CD4-positive, alpha-beta T cell (primary cell): Measurements from ENCODE around the gene DNMT3A. TPM values are rescaled to one million over a fixed set of nuclear protein-coding genes. Genes with fewer than 3 reads are reported as not detected.

Source experiments
- ATAC-seq: fragments of 200-7000 bp; cut with Tn5 transposase; one replicate; pipeline ENCODE4 v1.10.0; 2022; ENCODE audit warnings: mild to moderate bottlenecking; ENCODE audit not compliant: poor library complexity
- CTCF ChIA-PET: fragments of 350-600 bp; sonication (Branson Sonifier 250); formaldehyde crosslinking; loops from one replicate; lab custom pipeline; 2021; ENCODE audit warnings: antibody characterized with exemption, inconsistent platforms; lab: Charles Lee
- POLR2A ChIA-PET: fragments of 350-600 bp; sonication (Branson Sonifier 250); formaldehyde crosslinking; loops from one replicate; lab custom pipeline; 2021; ENCODE audit warnings: antibody characterized with exemption, inconsistent platforms; lab: Charles Lee
- DNase-seq, 14 experiments: peaks; one replicate each; pipeline ENCODE4 v3.0.0-alpha.2; 2013 to 2020; ENCODE audit warnings: mixed read lengths in 2 of 14
- H3K27ac ChIP-seq, 2 donors: one replicate each; pipeline versions ENCODE4 v1.5.1 to v1.7.0; 2013; ENCODE audit warnings: low read length in 2 of 2, low read depth in 1 of 2, mild to moderate bottlenecking in 1 of 2
- H3K27me3 ChIP-seq, 2 experiments: 1 replicate in 1 of 2; 2 replicates in 1 of 2; pipeline versions ENCODE4 v1.6.1 to v1.7.0; 2013; ENCODE audit warnings: low read length in 2 of 2, control low read depth in 1 of 2, mild to moderate bottlenecking in 1 of 2, moderate library complexity in 1 of 2; ENCODE audit not compliant: insufficient read depth in 2 of 2, control insufficient read depth in 1 of 2
- H3K36me3 ChIP-seq: one replicate; pipeline ENCODE4 v1.6.1; 2013; ENCODE audit warnings: low read length, control low read depth; ENCODE audit not compliant: insufficient read depth
- H3K4me1 ChIP-seq: one replicate; pipeline ENCODE4 v1.6.1; 2013; ENCODE audit warnings: low read length, control low read depth; ENCODE audit not compliant: insufficient read depth
- H3K4me3 ChIP-seq: one replicate; pipeline ENCODE4 v1.5.1; 2013; ENCODE audit warnings: mild to moderate bottlenecking, low read length, moderate library complexity
- H3K9me3 ChIP-seq, 2 experiments: 1 replicate in 1 of 2; 2 replicates in 1 of 2; pipeline versions ENCODE4 v1.6.1 to v1.7.0; 2013; ENCODE audit warnings: low read length in 2 of 2, mild to moderate bottlenecking in 2 of 2, control low read depth in 1 of 2, moderate library complexity in 1 of 2; ENCODE audit not compliant: control insufficient read depth in 1 of 2, insufficient read depth in 1 of 2
- H3K27ac Mint-ChIP-seq: one replicate; pipeline ENCODE4 v1.8.0; 2020; ENCODE audit warnings: mixed read lengths
- H3K27me3 Mint-ChIP-seq: one replicate; pipeline ENCODE4 v1.8.0; 2021; ENCODE audit warnings: mixed read lengths
- H3K36me3 Mint-ChIP-seq: one replicate; pipeline ENCODE4 v1.8.0; 2021; ENCODE audit warnings: low read depth, mixed read lengths
- H3K4me1 Mint-ChIP-seq: one replicate; pipeline ENCODE4 v1.8.0; 2021; ENCODE audit warnings: low read depth, mixed read lengths
- H3K4me3 Mint-ChIP-seq: one replicate; pipeline ENCODE4 v1.8.0; 2020; ENCODE audit warnings: mild to moderate bottlenecking, mixed read lengths
- H3K9me3 Mint-ChIP-seq: one replicate; pipeline ENCODE4 v1.8.0; 2020; ENCODE audit warnings: mixed read lengths
- intact Hi-C, 2 experiments: fragments of 100-400 bp; cut with DNase I in 1 of 2; cut with micrococcal nuclease in 1 of 2; formaldehyde crosslinking; loops; one replicate each; pipeline versions ENCODE4 v1.15.1 to v1.9.0; 2023 to 2025; cut with DNase I, micrococcal nuclease
- total RNA-seq, 174 experiments: library from RNA in 2 of 174; stranded (reverse) in 2 of 174; gene quantifications; one replicate each; pipeline ENCODE4 v1.2.3 and lab custom pipeline; 2021 to 2026
- TF ChIP-seq, protein P1 (sequence below): fragments of 200-600 bp; IDR thresholded peaks from one replicate; pipeline ENCODE4 v1.8.0; 2022; ENCODE audit warnings: antibody characterized with exemption, mild to moderate bottlenecking

Gene DNMT3A
- total RNA-seq, 2 experiments from 2014 or later, result 57.1 to 62.1 TPM

DNA sequence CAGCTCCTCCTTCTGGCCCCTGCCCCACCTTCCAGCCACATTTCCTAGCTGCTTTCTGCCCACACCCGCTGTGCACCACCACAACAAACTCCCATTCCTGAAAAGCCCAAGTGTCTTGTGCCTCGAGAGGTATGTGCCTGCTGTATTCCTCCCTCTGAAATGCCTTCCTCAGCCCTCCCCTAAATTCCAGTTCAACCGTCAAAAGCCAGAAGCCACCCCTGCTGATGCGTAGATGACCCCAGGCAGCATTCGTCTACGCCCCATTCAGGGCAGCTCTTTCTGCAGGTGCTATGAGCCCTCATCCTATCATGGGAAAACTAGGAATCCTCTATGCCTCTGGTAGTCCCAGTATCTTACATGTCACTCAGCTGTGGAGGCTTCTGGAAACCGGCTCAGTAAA lies 71.7 kb downstream of the DNMT3A start:
- peaks cover 83% of the 10 kb centered on the region for H3K4me1 ChIP-seq
- intact Hi-C loops, result loop anchor here (5.0 to 10.0 kb wide), 3 partner anchors 53 to 478 kb away; partner anchors contain the start of genes CENPO (in 1 of the 2) and PTRHD1 (in 1 of the 2)
- POLR2A ChIA-PET, result interaction anchor here (1.2 to 1.9 kb wide), 2 partner anchors 18 to 25 kb away, joined by 4 to 6 read pairs; no protein-coding TSS in a partner anchor
- Mint-ChIP-seq H3K36me3 (peaks cover 76% of the 10 kb centered on the region), H3K4me3 (no peak overlapping the region), H3K27ac (peak overlapping the region; percentile 44), H3K27me3 (no peaks in the 10 kb centered on the region), H3K4me1 (peaks cover 53% of the 10 kb centered on the region), H3K9me3 (no peaks in the 10 kb centered on the region)
- CTCF ChIA-PET, result no interaction called here
- DNase-seq (no peak), ATAC-seq (no peak)
- H3K9me3 ChIP-seq, result no peaks in the 10 kb centered on the region
- H3K27me3 ChIP-seq, result no peaks in the 10 kb centered on the region
- TF ChIP-seq, protein P1, sequence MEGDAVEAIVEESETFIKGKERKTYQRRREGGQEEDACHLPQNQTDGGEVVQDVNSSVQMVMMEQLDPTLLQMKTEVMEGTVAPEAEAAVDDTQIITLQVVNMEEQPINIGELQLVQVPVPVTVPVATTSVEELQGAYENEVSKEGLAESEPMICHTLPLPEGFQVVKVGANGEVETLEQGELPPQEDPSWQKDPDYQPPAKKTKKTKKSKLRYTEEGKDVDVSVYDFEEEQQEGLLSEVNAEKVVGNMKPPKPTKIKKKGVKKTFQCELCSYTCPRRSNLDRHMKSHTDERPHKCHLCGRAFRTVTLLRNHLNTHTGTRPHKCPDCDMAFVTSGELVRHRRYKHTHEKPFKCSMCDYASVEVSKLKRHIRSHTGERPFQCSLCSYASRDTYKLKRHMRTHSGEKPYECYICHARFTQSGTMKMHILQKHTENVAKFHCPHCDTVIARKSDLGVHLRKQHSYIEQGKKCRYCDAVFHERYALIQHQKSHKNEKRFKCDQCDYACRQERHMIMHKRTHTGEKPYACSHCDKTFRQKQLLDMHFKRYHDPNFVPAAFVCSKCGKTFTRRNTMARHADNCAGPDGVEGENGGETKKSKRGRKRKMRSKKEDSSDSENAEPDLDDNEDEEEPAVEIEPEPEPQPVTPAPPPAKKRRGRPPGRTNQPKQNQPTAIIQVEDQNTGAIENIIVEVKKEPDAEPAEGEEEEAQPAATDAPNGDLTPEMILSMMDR, result no peak
- no peak overlapping the region for H3K27ac ChIP-seq
- peaks cover 51% of the 10 kb centered on the region for H3K36me3 ChIP-seq
- H3K4me3 ChIP-seq, result no peak overlapping the region

DNA sequence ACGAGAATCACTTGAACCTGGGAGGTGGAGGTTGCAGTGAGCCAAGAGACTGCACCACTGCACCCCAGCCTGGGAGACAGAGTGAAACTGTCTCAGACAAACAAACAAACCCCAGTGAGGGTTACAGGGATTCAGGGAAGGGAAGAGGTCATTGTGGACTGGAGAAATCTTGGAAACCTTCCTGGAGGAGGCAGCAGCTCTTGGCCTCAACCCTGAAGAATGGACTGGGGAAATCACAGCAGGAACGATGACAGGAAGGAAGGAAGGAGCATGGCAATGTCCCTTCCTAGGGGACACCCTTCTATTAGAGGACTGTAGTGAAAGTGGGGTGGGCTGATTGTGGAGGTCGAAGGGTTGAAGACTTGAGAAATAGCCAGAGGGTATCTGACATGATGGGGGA lies 72.5 kb downstream of the DNMT3A start:
- no peak overlapping the region for H3K4me3 ChIP-seq
- no peak for ATAC-seq
- ChIA-PET CTCF (no interaction called here), POLR2A (interaction anchor here (1.2 to 1.9 kb wide), 2 partner anchors 17 to 26 kb away, joined by 4 to 6 read pairs; no protein-coding TSS in a partner anchor)
- no peaks in the 10 kb centered on the region for H3K27me3 ChIP-seq
- TF ChIP-seq, protein P1, result no peak
- H3K4me3 Mint-ChIP-seq, result no peak overlapping the region
- H3K27me3 Mint-ChIP-seq, result no peaks in the 10 kb centered on the region
- peaks cover 52% of the 10 kb centered on the region for H3K36me3 ChIP-seq
- DNase-seq, result no peak
- no peaks in the 10 kb centered on the region for H3K9me3 ChIP-seq
- peaks cover 78% of the 10 kb centered on the region for H3K4me1 ChIP-seq
- no peak overlapping the region for H3K27ac Mint-ChIP-seq
- no peaks in the 10 kb centered on the region for H3K9me3 Mint-ChIP-seq
- H3K36me3 Mint-ChIP-seq, result peaks cover 79% of the 10 kb centered on the region
- H3K4me1 Mint-ChIP-seq, result peaks cover 48% of the 10 kb centered on the region
- intact Hi-C loops, result loop anchor here in 1 of 2 experiments (2.0 kb wide), 1 partner anchor 16 kb away; no protein-coding TSS in a partner anchor
- H3K27ac ChIP-seq, result no peak overlapping the region

DNA sequence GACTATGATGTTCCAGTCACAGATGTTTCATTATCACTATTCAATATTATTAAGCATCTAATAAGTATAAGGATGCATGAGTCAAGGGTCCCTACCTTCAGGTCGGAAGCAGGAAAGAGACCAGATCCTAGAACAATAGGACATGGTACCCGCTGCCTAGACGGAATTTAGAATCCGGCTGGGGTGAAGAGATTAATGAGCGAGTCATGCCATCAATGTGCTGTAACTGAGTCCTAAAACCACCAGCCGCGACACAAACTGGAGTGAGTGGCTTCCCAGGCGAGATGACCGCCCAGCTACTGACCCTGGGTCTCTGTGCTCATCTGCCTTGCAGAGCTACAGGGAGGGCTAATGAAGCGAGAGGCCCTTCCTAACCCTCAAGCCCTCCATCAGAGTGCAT lies 73.6 kb downstream of the DNMT3A start:
- Mint-ChIP-seq H3K4me1 (peaks cover 44% of the 10 kb centered on the region), H3K27ac (peak overlapping the region; percentile 36), H3K4me3 (no peak overlapping the region), H3K9me3 (no peaks in the 10 kb centered on the region), H3K36me3 (peaks cover 79% of the 10 kb centered on the region), H3K27me3 (no peaks in the 10 kb centered on the region)
- ChIA-PET CTCF (no interaction called here), POLR2A (interaction anchor here (0.9 to 1.4 kb wide), 3 partner anchors 9 to 17 kb away, joined by 3 to 6 read pairs (median 5); no protein-coding TSS in a partner anchor)
- Histone ChIP-seq H3K4me3 (no peak overlapping the region), H3K4me1 (peaks cover 67% of the 10 kb centered on the region), H3K27ac (no peak overlapping the region), H3K27me3 (no peaks in the 10 kb centered on the region), H3K36me3 (peaks cover 52% of the 10 kb centered on the region), H3K9me3 (no peaks in the 10 kb centered on the region)
- ATAC-seq, result no peak
- TF ChIP-seq, protein P1, result no peak
- DNase-seq, result no peak
- intact Hi-C loops, result loop anchor here in 1 of 2 experiments (2.0 kb wide), 1 partner anchor 15 kb away; no protein-coding TSS in a partner anchor
